ENCODE data around the gene CEACAM20.
"Not testable (repeated sequence)": the region's sequence is repeated elsewhere in the genome, so short reads cannot be mapped to it uniquely, and the experiment has no call there.

CEACAM20 gene

DNA sequence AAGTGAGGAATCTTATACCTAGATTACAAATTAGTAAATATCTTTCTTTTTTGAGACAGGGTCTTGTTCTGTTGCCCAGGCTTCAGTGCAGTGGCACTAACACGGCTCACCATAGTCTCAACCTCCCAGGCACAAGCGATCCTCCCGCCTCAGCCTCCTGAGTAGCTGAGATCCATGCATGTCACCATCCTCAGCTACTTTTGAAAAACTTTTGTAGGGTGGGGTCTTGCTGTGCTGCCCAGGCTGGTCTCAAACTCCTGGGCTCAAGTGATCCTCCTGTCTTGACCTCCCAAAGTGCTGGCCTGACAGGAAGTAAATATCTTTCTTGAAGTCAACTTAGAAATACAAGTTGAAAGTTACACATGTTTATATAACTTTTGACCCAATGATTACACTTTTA, 20.0 kb upstream of the CEACAM20 start:
- TF ChIP-seq, protein P1, sequence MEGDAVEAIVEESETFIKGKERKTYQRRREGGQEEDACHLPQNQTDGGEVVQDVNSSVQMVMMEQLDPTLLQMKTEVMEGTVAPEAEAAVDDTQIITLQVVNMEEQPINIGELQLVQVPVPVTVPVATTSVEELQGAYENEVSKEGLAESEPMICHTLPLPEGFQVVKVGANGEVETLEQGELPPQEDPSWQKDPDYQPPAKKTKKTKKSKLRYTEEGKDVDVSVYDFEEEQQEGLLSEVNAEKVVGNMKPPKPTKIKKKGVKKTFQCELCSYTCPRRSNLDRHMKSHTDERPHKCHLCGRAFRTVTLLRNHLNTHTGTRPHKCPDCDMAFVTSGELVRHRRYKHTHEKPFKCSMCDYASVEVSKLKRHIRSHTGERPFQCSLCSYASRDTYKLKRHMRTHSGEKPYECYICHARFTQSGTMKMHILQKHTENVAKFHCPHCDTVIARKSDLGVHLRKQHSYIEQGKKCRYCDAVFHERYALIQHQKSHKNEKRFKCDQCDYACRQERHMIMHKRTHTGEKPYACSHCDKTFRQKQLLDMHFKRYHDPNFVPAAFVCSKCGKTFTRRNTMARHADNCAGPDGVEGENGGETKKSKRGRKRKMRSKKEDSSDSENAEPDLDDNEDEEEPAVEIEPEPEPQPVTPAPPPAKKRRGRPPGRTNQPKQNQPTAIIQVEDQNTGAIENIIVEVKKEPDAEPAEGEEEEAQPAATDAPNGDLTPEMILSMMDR (conservative IDR thresholded peaks at IDR 0.05; ENCODE audit: control insufficient read depth, insufficient read depth, low read depth, low read length): no peak
- DNase-seq (ENCODE audit: low read depth): no peak
- no peak overlapping the region for H3K4me3 ChIP-seq (ENCODE audit: control insufficient read depth, low read depth, low read length)

- TF ChIP-seq, protein P1 (conservative IDR thresholded peaks at IDR 0.05; ENCODE audit: control insufficient read depth, insufficient read depth, low read depth, low read length): no peak
- peak; percentile 43 for DNase-seq (ENCODE audit: low read depth)
- H3K4me3 ChIP-seq (ENCODE audit: control insufficient read depth, low read depth, low read length): no peak overlapping the region
Observed at GRCh38 chr19:44548736-44549135, 19.3 kb upstream of the CEACAM20 start.

GRCh38 chr19:44544031-44544430, 14.6 kb upstream of the CEACAM20 start:
- TF ChIP-seq, protein P1 (conservative IDR thresholded peaks at IDR 0.05; ENCODE audit: control insufficient read depth, insufficient read depth, low read depth, low read length): no peak
- H3K4me3 ChIP-seq (ENCODE audit: control insufficient read depth, low read depth, low read length): no peak overlapping the region
- no peak for DNase-seq (ENCODE audit: low read depth)

DNA sequence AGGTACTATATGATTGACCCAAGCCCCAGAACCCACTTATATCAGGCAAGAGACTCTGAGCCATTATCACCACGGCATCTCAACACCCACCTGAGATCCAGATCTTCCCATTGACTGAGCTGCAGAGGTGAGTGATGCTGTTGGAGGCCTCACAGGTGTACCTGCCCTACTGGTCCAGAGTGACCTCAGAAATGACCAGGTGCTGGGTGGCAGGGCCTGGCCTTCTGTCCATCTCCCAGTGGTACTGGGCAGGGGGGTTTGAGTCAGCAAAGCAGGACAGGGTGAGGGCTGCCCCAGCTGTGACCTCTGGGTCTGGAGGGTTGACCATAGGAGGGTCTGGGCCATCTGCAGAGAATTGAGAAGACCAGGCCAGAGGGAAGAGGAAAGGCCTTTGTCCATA, 13.2 kb upstream of the CEACAM20 start:
- DNase-seq (ENCODE audit: low read depth): no peak
- TF ChIP-seq, protein P1 (conservative IDR thresholded peaks at IDR 0.05; ENCODE audit: control insufficient read depth, insufficient read depth, low read depth, low read length): no peak
- H3K4me3 ChIP-seq (ENCODE audit: control insufficient read depth, low read depth, low read length): no peak overlapping the region

GRCh38 chr19:44540736-44541135, 11.3 kb upstream of the CEACAM20 start:
- H3K4me3 ChIP-seq (ENCODE audit: control insufficient read depth, low read depth, low read length): no peak overlapping the region
- TF ChIP-seq, protein P1 (conservative IDR thresholded peaks at IDR 0.05; ENCODE audit: control insufficient read depth, insufficient read depth, low read depth, low read length): no peak
- DNase-seq (ENCODE audit: low read depth): no peak

- DNase-seq (ENCODE audit: low read depth): no peak
- TF ChIP-seq, protein P1 (conservative IDR thresholded peaks at IDR 0.05; ENCODE audit: control insufficient read depth, insufficient read depth, low read depth, low read length): no peak
- no peak overlapping the region for H3K4me3 ChIP-seq (ENCODE audit: control insufficient read depth, low read depth, low read length)
Observed at GRCh38 chr19:44539991-44540390, 10.5 kb upstream of the CEACAM20 start.

DNA sequence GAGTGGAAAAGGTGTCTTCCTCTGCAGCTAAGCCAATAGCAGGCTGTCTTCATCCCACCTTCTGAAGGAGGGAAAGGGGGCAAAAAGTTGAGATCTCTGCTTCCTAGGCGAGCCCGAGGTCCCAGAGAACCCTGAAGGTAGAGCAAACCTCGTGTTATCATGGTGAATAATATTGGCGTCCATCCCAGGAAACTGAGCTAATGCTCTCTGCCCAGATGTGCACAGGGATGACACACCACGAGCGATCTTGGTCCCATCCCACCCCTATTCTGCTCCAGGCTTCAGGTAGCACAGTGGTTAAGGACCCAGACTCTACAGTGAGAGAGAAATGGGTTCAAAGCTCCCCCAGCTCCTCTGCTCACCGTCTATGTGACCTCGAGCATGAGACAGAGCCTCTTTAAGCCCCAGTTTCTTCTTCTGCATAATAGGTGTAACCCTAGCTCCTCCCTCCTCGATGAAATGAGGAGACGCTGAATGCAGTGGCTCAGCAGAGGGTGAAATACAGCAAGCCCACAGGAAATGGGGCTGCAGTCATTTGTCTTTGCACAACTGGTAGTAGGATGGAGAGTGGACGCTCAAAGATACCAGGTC, 9.9 kb upstream of the CEACAM20 start:
- H3K4me3 ChIP-seq (ENCODE audit: control insufficient read depth, low read depth, low read length): no peak overlapping the region
- TF ChIP-seq, protein P1 (conservative IDR thresholded peaks at IDR 0.05; ENCODE audit: control insufficient read depth, insufficient read depth, low read depth, low read length): no peak
- DNase-seq (ENCODE audit: low read depth): peak; percentile 56

DNA sequence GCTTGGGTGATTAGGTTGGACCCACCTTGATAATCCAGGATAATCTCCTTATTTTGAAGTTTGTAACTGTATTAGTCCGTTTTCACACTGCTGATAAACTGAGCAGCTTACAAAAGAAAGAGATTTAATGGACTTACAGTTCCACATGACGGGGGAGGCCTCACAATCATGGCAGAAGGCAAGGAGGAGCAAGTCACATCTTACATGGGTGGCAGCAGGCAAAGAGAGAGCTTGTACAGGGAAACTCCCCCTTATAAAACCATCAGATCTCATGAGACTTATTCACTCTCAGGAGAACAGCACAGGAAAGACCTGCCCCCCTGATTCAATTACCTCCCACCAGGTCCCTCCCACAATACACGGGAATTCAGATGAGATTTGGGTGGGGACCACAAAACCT, 5.9 kb upstream of the CEACAM20 start:
- H3K4me3 ChIP-seq (ENCODE audit: control insufficient read depth, low read depth, low read length); DNase-seq (ENCODE audit: low read depth): not testable (repeated sequence)
